NK-92 treated with Interleukin-12 subunit alpha and Interleukin-12 subunit beta, amount 100 ng/mL, for 24 hours (cell line): Measurements from ENCODE around the gene TRAF7.
"Not testable (repeated sequence)": the region's sequence is repeated elsewhere in the genome, so short reads cannot be mapped to it uniquely, and the experiment has no call there.

Experiments
- DNase-seq: peaks from one replicate; lab custom pipeline; 2025; lab: John Stamatoyannopoulos, UW

Gene TRAF7

DNA sequence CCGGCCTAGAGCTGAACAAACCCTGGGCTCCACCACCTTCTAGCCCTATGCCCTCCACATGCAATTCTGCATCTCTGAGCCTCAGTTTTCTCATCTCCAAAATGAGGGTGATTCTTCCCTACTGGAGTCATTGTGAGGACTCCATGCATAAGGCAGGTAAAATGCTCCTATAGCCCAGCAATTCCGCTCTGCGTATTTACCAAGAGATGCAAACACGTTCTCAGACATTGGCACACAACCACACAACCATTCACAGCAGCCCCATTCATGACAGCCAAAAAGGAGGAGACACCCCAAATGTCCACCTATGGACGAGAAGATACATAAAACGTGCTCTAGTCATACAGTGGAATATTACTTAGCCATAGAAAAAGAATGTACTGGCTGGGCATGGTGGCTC is 44.7 kb downstream of the TRAF7 start:
- no peak for DNase-seq

DNA sequence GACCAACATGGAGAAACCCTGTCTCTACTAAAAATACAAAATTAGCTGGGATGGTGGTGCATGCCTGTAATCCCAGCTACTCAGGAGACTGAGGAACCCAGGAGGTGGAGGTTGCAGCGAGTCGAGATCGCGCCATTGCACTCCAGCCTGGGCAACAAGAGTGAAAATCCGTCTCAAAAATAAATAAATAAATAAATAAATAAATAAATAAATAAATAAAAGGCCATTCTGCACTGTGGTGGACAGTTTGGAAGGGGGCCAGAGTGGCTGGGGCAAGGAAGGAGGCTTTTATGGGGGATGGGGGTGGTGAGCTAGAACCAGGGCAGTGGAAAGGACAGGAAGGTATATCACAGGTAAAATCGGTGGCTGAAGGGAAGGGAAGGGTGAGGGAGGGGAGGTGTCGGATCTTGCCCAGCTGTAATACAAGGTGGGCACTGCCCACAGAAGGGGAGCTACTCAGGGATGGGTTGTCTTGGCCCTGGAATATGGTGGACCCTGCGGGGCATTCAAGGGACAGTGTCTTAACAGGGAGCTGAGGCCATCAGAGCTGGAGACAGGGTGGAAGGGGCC is 47.6 kb downstream of the TRAF7 start:
- not testable (repeated sequence) for DNase-seq

DNA sequence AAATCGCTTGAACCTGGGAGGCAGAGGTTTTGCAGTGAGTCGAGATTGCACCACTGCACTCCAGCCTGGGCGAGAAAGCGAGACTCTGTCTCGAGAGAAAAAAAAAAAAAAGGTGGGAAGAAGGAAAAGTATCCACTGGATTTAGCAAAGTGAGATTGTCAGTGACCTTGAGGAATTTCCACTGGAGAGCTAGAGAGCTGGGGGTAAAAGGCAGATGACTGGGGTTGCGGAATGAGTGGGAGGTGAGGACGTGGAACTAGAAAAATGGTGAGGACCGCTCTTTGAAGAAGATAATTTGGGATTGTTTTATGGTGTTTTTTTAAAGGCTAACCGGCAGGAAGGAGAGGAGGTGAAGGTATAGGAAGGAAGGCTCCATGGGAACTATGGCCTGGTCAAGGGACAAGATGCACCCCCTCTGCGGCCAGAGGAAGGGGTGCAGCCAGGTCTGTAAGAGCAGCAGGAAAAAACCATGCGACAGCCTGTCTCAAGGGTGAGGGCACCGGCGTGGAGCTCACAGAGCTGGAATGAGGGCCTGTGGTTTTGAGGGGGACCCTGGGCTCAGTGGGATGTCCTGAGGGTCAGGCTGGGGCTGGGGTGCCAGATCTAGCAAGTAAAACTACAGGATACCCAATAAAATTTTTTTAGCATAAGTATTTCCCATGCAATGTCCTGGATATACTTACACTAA is 49.0 kb downstream of the TRAF7 start:
- DNase-seq: no peak

- peak; percentile 82 for DNase-seq
These were observed 49.8 kb downstream of the TRAF7 start, which contains the start of gene MLST8 for GRCh38 chr16:2205104-2205966. Gene MLST8 (plus strand): TSS chr16:2205454. CDS start chr16:2206086, 632 bp downstream.

- peak; percentile 61 for DNase-seq
These were observed 50.4 kb downstream of the TRAF7 start for GRCh38 chr16:2205967-2206313.

DNA sequence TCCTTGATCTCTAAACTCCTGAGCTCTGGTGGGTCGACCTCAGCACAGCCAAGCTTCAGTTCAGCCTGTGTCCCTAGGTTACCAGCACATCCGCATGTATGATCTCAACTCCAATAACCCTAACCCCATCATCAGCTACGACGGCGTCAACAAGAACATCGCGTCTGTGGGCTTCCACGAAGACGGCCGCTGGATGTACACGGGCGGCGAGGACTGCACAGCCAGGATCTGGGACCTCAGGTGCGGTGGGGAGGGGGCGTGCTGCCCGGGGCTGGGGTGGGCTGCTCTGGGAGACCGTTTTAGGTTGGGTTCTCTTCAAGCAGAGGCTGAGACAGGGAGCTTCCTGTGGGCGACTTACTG is 50.8 kb downstream of the TRAF7 start:
- DNase-seq: no peak

DNA sequence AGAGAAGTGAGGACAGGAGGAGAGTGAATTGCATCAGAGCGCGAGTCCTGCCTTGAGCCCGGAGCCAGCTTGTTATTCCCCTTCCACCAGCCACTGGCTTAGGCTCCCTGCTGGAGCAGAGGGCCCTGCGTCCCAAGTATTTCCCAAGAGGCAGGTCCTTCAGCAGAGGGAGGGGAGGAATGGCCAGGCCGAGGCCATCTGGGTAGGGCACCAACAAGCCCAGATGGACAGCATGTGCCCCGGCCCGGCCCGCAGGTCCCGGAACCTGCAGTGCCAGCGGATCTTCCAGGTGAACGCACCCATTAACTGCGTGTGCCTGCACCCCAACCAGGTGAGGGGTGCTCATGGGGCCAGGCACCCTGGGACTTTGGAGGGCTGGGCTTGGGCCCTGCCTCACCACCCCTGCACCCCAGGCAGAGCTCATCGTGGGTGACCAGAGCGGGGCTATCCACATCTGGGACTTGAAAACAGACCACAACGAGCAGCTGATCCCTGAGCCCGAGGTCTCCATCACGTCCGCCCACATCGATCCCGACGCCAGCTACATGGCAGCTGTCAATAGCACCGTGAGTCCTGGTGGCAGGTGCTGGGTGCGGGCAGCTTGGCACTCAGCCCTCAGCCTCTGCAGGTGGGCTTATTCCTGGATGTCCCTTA is 51.3 kb downstream of the TRAF7 start:
- no peak for DNase-seq

GRCh38 chr16:2207872-2208271 is 52.3 kb downstream of the TRAF7 start:
- no peak for DNase-seq

DNA sequence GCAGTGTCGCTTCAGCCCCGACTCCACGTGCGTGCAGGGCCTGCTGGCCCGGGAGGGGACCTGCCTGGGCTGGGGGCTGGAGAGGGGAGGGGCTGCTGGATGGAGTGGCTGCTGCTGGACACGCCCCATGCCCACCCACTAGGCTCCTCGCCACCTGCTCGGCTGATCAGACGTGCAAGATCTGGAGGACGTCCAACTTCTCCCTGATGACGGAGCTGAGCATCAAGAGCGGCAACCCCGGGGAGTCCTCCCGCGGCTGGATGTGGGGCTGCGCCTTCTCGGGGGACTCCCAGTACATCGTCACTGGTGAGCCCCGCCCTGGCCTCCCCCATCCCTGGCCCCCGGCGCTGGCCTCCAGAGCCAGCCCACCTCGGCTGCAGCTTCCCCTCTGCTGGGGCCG is 52.7 kb downstream of the TRAF7 start:
- no peak for DNase-seq

DNA sequence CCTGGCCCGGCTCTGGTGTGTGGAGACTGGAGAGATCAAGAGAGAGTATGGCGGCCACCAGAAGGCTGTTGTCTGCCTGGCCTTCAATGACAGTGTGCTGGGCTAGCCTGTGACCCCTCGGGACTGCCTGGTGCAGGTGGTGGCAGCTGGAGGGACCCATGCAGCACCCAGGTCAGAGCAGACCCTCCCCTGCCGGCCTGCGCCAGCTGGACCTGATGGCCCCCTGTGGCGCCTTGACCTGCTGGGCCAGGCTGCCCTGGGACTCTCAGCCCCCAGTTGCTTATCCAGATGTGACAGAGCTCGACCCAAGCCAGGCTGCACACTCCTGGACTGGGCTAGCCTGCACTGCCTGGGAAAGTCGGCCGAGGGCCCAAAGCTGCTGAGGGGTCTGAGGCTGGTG is 53.2 kb downstream of the TRAF7 start:
- DNase-seq: no peak

DNA sequence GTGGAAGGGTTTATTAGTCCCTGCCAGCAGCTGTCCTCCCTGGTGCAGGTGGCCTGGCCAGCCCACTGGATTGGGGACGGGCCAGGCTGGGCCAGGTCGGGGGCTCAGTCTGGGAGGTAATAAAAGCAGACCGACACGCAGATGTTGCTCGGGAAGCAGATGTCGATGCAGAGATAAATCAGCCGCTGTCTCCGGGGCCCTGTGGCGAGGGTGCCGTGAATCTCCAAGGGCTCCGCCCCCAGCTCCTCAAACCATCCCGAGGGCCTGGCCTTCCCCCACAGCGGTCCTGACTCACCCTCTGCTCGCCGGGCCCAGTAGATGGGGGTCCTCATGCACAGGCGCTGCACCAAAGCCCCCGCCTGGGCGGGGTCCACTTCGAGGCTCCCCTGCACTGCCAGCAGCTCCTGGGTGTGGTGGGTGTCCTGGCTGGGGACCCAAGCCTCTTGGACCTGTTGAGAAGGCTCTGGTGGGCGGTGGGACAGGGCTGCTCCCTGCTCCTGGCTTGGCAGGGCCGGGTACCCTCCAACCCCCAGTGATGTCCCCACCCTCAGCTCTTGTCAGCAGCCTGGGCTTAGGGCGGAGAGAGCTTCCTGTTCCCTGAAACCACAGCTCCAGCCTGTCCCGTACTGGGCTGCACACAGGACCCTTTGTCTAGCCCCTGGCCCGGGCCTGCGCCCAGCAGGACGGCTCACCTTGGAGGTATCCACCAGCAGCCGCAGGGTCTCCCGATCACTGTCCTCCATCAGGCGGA is 53.9 kb downstream of the TRAF7 start:
- no peak for DNase-seq

- DNase-seq: no peak
These were observed 54.4 kb downstream of the TRAF7 start for GRCh38 chr16:2210009-2210332.

DNA sequence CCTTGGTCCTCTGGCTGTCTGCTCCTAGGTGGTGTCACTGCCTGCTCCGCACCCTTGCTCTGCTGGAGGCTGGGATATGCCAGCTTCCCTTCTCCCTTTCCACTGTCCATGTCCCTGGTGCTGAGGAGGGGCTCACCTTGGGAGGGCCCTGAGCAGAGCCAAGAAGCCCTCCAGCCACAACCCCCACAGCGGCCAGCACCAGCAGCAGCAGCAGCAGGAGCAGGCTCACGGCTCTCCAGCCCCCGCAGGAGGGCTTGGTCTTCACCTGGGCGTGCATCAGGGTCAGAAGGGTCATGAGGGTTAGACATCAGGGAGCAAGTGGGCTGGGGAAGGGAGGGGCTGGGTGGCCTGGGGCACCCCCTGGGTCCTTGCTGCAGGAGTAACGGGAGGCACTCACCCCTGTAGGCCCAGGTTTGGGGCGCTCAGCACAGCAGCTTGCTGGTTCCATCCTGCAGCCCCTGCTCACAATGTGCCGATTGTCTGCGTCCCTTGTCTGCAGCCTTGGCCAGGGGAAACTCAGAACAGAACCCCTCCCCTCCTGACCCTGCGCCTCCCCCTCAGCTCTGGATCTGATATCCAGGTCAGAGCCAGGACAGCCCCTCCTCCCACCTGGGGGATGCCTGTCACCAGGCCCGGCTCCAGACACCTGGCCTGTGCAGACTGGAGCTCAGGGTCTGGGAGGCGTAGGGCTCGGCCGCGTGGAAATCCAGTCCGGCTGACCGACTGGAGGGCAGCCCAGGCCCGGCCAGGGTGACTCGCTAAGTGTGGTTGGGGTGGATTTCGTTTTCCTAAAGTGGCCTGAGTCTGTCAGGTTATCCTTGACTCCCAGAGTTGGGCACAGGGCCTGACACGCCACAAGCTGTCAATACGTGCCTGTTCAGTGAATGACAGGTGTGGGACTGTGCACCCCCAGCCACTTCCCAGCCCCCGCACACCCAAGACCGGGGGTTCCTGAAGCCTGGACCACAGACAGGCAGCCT is 55.1 kb downstream of the TRAF7 start, which contains the start of gene BRICD5:
BRICD5 (minus strand) TSS at position 478 of the 980 bp plus-strand sequence; CDS start at position 448, 30 bp downstream.
- no peak for DNase-seq

DNA sequence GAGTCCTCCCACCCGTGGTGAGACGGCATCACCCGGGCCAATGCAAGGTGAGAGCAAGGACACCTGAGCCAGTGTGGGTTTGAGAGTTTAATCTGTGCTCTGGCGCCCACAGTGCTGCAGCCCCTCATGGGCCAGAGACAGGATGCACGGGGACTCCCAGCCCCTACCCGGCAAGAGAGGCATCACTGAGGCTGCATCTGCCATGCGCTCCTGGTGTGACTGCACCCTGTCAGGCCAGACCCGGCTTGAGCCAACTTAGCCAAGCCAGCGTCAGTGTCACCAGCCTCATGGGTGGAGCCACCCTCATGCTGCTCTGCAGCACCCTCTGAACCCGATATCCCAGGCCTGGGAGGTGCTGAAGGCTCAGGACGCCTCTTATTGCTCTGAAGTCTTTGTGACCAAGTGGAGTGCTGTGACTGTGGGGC is 56.4 kb downstream of the TRAF7 start:
- DNase-seq: no peak

GRCh38 chr16:2212362-2213324 is 57.1 kb downstream of the TRAF7 start:
- DNase-seq: no peak

DNA sequence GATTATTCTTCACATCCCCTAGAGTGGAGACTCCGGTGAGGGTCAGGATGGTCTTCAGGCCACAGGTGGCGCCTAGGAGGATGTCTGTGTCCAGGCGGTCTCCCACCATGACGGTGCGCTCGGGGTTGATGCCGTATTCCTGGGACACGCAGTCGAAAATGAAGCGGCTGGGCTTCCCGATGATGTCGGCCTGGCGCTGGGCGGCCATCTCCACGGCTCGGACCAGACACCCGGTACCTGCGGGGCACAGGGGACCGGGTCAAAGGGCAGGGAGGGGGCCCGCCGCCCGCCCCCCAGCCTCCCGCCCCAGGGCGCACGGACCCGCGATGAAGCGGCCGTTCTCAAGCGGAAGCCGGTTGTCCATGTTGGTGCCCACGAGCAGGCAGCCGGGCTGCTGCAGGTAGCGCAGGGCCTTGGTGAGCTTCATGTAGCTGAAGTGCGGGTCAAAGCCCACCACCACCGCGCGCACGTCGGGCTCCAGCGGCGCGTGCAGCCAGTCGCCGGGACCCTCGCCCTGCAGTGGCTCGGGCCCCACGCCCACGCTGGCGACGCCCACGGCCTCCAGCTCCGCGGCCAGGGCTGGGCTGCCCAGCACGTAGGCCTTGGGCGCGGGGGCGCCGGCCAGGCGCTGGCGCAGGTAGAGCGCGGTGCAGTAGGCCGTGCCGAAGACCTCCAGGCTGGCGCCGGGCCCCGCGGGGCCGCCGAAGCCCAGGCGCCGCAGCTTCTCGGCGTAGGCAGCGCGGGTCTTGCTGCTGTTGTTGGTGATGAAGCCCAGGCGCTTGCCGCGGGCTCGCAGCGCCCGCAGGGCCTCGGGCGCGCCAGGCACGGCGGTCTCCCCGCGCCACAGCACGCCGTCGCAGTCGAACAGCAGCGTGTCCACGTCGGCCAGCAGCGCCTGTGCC is 58.5 kb downstream of the TRAF7 start:
- no peak for DNase-seq

DNA sequence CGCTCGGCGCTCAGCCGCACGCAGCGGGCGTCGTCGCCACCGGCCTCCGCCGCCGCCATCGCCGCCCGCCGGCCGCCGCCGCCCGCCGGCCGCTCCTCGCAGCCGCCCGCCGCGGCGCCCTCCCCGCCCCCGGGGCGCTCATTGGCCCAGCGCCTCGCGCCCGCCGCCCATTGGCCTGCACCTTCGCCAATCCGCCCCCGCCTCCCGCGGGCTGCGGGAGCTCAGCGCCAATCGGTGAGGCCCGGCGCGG is 59.1 kb downstream of the TRAF7 start, which contains the start of gene PGP:
PGP (minus strand) TSS at position 122 of the 250 bp plus-strand sequence; CDS start at position 59, 63 bp downstream.
- DNase-seq: no peak

DNA sequence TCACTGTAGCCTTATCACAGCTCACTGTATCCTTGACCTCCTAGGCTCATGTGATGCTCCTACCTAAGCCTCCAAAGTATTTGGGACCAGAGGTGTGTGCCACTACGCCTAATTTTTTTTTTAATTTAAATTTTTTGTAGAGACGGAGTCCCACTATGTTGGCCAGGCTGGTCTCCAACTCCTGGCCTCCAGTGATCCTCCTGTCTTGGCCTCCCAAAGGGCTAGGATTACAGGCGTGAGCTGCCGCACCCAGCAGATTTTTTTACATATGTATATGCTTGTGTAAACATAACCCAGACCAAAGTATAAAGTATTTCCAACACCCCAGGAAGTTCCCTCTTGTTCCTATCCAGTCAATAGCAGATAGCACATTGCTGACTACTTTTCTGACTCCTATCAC is 60.7 kb downstream of the TRAF7 start:
- no peak for DNase-seq
